ENCODE measurements around the gene GPATCH2L. TPM values are rescaled to one million over a fixed set of nuclear protein-coding genes. Genes with fewer than 3 reads are reported as not detected.

GPATCH2L gene
- total and polyA plus RNA-seq, 8 donors: 38.9 to 50.5 (median 42.8) TPM

DNA sequence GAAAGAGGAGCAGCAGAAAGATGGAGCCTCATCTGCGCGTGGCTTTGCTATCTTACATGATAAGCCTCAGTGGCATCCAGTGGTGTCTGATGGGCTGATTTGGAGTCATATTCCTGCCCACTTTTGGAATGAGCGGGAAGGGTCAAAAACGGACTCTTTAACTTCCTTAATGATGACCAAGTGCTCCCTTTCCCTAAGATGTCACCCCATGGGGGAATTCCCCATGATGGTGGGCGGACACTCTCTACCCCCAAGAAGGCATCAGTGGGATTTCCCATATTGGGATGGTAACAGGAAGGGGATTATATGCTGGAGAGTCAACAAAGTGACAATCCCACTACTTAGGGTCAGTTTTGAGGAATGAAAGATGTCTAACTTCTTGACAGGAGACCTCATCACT is 110.9 kb downstream of the GPATCH2L start:
- H3K4me1 ChIP-seq: no peaks in the 10 kb centered on the region
- no peak overlapping the region for H3K4me3 ChIP-seq
- TF ChIP-seq, protein P1, sequence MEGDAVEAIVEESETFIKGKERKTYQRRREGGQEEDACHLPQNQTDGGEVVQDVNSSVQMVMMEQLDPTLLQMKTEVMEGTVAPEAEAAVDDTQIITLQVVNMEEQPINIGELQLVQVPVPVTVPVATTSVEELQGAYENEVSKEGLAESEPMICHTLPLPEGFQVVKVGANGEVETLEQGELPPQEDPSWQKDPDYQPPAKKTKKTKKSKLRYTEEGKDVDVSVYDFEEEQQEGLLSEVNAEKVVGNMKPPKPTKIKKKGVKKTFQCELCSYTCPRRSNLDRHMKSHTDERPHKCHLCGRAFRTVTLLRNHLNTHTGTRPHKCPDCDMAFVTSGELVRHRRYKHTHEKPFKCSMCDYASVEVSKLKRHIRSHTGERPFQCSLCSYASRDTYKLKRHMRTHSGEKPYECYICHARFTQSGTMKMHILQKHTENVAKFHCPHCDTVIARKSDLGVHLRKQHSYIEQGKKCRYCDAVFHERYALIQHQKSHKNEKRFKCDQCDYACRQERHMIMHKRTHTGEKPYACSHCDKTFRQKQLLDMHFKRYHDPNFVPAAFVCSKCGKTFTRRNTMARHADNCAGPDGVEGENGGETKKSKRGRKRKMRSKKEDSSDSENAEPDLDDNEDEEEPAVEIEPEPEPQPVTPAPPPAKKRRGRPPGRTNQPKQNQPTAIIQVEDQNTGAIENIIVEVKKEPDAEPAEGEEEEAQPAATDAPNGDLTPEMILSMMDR (IDR thresholded peaks at IDR 0.05): no peak
- no peak overlapping the region for H3K27ac ChIP-seq
- DNase-seq (no peak), ATAC-seq (no peak)
- intact Hi-C loops (cut with DNase I): no loop called here
- H3K27me3 ChIP-seq: peaks cover 0 to 7% of the 10 kb centered on the region in 2 donors
- no peaks in the 10 kb centered on the region for H3K36me3 ChIP-seq
- no peaks in the 10 kb centered on the region for H3K9me3 ChIP-seq

Other genes with a start within 250 kb of the GPATCH2L start
- gene TGFB3, start 169.9 kb upstream of the GPATCH2L start, total RNA-seq: 10 to 100 TPM; 34.5 to 83.1 TPM
- 100 to 1,000 TPM; 148 to 202 (median 171) TPM for gene TGFB3, start 169.9 kb upstream of the GPATCH2L start, polyA plus RNA-seq (ENCODE audit: insufficient read length in 6 of 6)
- gene IFT43, start 166.2 kb upstream of the GPATCH2L start, total RNA-seq: 10 to 100 TPM; 23.1 to 26.5 TPM
- gene IFT43, start 166.2 kb upstream of the GPATCH2L start, polyA plus RNA-seq (ENCODE audit: insufficient read length in 6 of 6): 10 to 100 TPM; 39.4 to 51.1 (median 43.3) TPM
- gene ESRRB, start 224.2 kb downstream of the GPATCH2L start, total RNA-seq: under 1 TPM; 0.15 to 0.18 TPM
- gene ESRRB, start 224.2 kb downstream of the GPATCH2L start, polyA plus RNA-seq (ENCODE audit: insufficient read length in 6 of 6): under 1 TPM; 0.31 to 0.67 (median 0.45) TPM